Stimulated activated CD8-positive, alpha-beta memory T cell treated with anti-CD3 and anti-CD28 coated beads, Interleukin-7, amount 100 ng/mL, for 48 hours (primary cell): ENCODE measurements around the gene ULK1.

Source experiments
- DNase-seq, 2 donors: peaks; one replicate each; pipeline ENCODE4 v3.0.0-alpha.2; 2020; ENCODE audit warnings: low read depth in 1 of 2; ENCODE audit errors: extremely low read depth in 1 of 2

Gene ULK1

DNA sequence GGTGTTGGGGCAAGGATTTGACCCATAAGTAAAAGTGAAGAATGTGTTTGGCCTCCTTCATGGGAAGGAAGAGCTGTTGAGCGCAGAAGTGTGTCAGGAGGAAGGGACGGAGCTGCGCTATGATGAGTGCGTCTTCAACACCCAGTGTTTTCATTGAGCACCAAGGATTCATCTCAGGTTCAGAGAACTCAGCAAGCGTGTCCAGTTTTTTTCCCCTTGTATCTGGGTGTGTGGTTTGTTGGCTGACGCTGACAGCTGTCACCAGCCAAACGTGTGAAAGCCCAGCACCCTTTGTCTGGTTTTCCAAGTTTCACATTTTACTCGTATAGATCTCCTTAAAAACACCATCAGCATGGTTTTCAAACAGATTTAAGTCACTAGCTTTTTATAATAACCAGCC, 67.6 kb downstream of the ULK1 start:
- no peak for DNase-seq

DNA sequence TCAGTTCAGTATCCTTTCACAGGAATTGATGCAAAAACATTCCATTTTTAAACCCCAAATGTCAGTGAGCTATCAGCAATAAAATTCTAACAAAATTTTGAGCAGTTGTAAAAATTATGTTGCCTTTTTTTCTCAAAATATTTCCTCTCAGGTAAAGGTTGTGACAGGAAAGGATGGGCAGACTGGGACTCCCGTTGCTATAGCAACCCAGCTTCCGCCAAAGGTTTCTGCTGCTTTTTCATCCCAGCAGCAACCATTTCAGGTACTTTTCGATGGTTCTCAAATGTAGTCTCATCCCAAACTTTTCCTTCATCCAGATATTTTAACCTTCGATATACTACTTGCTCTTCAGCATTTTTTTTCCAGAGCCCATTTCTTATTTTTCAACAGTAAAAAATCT, 69.0 kb downstream of the ULK1 start:
- no peak for DNase-seq

DNA sequence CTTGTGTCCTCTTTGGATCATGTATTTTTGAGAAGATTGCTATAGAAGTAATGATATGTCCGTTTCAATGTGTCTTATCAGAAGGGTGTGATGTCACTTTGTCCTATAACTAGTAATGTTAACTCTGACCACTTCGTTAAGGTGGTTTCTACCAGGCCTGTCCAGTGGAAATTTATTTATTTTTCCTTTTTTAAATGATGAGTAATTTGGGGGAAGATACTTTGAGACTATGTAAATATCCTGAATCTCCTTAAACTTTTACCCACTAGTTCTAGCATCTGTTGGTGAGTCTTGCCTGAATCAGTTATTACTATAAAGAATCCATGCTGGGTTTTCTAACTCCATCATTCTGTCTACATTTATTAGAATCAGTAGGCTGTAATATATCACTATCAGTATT, 70.7 kb downstream of the ULK1 start:
- DNase-seq, result no peak

DNA sequence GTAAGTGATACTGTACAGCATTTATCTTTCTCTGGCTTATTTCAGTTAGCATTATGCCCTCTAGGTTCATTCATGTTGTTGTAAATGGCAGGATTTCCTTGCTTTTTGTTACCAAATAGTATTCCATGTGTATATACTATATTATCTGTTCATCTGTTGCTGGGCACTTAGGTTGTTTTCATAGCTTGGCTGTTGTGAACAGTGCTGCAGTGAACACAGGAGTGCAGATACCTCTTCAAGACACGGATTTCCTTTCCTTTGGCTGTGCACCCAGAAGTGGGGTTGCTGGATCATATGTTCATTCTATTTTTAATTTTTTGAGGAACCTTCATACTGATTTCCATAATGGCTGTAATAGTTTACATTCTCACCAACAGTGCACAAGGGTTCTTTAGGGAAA, 76.8 kb downstream of the ULK1 start:
- no peak for DNase-seq
